Measurements from ENCODE around the gene GALNT6.

GALNT6 gene

GRCh38 chr12:51381226-51382079, 9.8 kb downstream of the GALNT6 start:
- DNase-seq = no peak

- no peak for DNase-seq
Observed at GRCh38 chr12:51379571-51379970, 11.6 kb downstream of the GALNT6 start.

DNA sequence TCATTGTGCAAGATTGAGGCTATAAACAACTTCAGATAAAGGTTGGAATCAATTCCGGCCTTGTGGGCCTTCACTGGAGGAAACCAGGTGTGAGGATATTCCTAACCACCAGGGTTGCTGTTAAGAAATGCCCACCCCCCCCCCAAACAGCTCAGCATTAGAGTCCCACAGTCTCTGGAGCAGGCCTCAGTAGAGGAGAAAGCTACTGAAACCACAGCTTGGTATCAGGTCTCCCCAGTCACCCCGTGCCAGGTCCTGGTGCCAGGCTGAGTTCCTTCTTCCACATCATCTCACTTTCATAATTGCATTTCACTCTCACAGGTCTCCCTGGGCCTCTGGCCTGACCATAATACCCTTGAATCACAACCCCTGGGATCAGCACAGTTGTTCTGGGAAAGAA, 12.5 kb downstream of the GALNT6 start:
- no peak for DNase-seq

GRCh38 chr12:51377099-51377984, 13.9 kb downstream of the GALNT6 start:
- no peak for DNase-seq

DNA sequence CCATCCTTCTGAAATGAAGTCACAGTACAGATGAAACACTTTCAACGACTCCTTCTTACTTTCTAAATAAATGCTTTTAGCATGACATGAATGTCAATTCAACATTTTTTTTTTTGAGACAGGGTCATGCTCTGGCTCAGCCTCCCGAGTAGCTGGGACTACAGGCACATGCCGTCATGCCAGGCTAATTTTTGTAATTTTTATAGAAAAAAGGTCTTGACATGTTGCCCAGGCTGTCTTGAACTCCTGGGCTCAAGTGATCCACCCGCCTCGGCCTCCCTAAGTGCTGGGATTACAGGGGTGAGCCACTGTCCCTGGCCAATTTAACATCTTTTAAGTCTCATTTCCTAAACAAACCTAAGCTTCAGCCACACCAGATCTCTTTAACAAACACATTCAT, 16.4 kb downstream of the GALNT6 start:
- DNase-seq = no peak

DNA sequence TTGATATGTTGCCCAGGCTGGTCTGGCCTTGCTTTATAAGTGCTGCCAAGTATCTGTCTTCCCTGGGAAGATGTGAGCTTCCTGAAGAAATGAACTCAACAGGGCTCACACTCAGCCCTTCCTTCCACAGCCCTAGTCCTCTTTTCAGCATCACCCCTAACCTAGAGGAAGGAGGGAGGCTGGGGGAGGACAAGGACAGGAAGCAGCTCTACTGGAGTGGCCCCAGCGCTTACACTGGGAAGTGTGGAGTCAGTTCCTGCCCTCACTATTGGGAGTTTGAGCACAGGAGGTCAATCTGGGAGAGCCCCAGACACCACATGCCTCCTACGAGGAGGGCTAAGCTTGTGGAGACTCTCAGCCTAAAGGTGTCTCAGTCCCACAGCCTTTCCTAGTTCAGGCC, 16.8 kb downstream of the GALNT6 start:
- no peak for DNase-seq

DNA sequence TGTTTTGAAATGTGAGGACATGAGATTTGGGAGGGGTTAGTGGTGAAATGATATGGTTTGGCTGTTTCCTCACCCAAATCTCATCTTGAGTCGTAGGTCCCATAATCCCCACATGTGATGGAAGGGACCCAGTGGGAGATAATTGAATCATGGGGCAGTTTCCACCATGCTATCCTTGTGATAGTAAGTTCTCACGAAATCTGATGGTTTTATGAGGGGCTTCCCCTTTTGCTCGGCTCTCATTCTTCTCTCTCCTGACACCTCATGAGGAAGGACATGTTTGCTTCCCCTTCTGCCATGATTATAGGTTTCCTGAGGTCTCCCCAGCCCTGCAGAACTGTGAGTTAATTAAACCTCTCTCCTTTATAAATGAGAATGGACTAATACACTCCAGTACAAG, 18.0 kb downstream of the GALNT6 start:
- DNase-seq = no peak

DNA sequence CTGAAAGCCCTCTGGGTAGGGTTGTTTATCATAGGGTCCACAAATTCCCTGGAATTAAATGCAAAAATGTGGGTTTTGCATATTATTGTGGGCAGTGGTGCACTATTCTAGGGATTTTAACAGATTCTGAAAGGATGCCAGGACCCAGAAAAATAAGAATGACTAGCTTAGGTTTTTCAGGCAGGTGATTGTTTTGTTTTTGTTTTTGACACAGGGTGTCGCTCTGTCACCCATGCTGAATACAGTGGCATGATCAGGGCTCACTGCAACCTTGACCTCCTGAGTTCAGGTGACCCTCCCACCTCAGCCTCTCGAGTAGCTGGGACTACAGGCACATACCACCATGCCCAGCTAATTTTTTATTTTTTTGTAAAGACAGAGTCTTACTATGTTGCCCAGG, 19.2 kb downstream of the GALNT6 start:
- no peak for DNase-seq

DNA sequence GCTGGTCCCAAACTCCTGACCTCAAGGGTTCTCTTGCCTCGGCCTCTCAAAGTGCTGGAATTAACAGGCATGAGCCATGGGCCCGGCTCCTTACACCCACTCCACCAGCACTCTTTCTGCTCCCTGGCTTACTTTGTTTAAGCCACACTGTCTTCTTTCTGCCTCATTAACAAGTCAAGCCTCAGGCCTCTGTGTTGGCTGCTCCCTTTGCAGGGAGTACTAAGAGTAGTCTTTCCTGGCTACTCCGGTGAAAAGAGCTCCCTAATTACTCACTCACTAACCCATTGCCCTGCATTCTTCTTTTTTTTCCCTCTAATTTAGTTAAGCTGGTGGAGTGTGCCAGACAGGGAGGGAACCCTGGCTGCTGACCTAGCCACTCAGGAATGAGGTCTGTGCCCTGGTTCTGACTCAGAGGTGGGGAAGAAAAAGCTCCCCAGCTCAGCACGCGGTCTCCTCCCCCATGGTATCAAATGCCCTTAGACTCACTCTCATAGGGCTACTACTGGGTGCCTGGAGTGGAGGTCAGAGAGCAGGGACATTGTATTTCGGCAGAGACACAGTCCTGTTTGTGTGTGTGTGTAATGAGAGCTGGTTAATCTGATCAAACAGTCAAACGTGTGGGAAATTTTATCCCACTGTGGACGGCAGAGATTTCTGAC, 19.8 kb downstream of the GALNT6 start:
- DNase-seq = peak; percentile 69

DNA sequence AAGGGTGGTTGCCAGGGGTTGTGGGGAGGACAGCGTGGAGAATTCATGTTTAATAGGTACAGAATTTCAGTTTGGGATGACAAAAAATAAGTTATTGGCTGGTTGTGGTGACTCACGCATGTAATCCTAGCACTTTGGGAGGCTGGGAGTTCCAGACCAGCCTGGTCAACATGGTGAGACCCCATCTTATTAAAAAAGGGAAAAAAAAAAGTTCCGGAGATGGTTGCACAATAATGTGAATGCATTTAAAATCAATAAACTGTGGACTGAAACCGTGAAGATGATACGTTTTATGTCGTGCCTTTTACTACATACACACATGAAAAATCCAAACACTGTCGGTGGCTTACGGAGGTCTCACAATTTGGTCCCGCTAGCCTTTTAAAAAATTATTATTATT, 20.5 kb downstream of the GALNT6 start:
- DNase-seq = no peak

GRCh38 chr12:51369581-51369980, 21.6 kb downstream of the GALNT6 start:
- DNase-seq = no peak

DNA sequence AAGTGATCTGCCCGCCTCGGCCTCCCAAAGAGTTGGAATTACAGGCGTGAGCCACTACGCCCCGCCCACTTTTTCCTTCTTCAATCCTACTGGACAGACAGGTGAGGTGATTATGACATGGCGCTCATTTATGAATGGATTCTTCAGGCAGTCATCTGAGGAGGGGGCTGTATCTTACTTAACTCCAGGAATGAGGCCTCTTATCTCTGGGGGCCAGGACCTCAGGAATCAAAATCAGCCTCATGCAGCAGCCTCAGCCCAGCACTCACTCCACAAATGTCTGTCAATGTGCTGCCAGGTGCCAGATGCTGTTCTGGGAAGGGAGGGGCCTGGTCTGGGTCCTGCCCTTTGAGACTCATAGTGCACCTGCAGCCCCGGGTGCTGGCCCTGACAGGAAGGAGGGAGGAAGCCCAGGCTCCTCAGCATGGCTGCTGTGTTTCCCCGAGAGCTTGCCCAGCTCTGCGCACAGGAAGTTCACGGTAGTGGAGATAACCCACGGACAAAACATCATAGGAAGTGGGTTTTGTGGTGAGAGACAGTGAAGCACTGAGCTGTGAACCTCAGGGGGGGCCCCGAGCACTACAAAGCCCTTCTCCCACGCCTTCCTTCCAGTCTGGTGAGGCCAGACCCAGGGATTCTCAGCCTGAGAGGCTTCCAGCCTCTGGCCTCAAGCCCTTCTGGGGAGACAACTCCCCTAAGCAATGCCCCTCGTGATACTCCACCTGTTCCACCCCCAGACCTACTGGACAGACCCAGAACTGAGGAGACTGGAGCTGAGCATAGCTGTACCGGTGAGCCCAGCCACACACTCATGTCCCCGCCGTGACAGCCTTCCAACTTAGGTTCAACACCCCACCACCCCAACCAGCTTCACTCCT, 22.3 kb downstream of the GALNT6 start:
- DNase-seq = no peak

DNA sequence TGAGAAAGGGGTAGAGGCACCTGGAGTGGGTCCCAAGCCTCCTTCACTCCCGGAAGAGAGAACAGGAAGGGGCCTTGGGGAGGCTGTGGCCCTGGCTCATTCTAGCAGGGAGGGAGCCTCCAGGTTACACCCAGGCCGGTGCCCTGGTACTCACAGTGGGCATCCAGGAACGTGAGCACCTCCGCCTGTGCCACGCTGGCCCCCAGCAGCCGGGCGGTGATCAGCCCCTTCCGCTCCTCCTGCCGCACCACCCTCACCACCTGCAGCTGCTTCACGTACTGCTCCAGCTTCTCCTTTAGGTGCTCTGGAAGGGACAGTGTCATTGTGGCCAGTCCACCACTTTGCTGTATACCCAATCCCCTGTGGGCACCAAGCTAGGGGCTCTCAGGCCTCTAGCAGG, 25.9 kb downstream of the GALNT6 start:
- DNase-seq = no peak

GRCh38 chr12:51364001-51364400, 27.2 kb downstream of the GALNT6 start:
- no peak for DNase-seq

DNA sequence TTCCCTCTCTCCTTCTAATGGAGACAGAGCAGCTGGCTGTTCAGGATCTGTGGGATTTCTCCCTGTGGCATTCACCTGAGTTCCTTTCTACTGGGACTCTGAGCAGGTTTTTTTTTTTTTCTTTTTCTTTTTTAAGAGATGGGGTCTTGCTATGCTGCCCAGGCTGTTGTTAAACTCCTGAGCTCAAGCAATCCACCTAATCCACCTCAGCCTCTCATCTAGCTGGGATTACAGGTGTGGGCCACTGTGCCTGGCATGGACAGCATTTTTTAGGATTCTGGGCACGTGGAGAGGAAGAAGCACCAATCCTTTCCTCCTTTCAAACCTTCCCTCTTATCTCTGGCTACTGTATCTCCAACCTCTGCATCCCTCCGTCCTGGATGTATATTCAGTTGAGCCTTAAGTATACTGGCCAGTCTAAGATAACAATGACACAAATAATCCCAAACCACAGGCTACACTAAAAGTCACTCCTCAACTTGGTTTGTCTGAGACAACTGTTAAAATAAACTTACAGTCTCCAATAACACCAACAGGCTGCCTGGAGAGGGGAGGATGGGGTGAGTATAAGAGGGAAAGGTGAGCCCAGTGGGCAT, 28.4 kb downstream of the GALNT6 start:
- no peak for DNase-seq

DNA sequence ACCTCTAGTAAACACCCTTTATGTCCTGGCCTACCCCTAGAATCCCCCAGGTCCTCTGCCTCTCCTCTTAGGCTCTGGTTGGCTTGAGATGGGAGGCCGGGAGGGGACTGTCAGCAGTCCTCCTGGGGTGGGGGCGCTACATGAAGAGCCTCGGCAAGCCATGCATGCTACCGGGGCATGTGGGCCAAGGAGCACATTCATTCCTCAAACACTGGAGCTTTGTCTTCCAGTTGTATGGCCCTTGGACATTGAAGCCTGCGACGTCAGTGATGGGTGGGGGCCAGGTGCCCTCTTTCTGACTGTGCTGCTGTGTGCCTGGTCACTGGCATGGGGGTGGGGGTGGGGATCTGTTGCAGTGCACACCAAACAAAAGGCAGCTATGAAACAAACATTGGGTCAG, 28.9 kb downstream of the GALNT6 start:
- no peak for DNase-seq

- DNase-seq = no peak
Observed at GRCh38 chr12:51361161-51362016, 29.8 kb downstream of the GALNT6 start.

GRCh38 chr12:51360315-51360714, 30.9 kb downstream of the GALNT6 start:
- no peak for DNase-seq

DNA sequence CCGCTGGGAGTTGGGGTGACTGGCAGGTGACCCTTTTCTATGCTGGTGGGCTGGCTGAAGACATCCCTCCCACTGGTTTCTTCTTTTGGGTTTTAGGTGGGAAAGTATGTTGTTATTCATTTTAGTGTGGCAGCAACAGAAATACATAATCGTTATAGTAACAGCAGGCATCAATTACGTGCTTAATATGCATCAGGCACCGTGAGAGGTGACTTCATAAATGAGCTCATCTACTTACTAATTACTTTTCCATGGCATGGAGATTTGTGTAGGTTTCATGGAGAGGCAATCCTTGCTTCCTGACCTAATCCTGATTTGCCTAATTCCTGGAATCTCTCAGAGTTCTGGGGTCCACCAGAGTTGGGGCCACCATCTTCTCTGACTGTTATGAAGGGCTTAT, 31.4 kb downstream of the GALNT6 start:
- no peak for DNase-seq

- no peak for DNase-seq
Observed at GRCh38 chr12:51358496-51358895, 32.7 kb downstream of the GALNT6 start.
